ENCODE results near the gene AGAP1. TPM values are rescaled to one million over a fixed set of nuclear protein-coding genes. Genes with fewer than 3 reads are reported as not detected.
A peak's percentile ranks its signal among the peaks of the same experiment; 100 is the strongest.

Gene AGAP1
- total RNA-seq, 1 experiment from 2014 or later = 56.4 TPM

DNA sequence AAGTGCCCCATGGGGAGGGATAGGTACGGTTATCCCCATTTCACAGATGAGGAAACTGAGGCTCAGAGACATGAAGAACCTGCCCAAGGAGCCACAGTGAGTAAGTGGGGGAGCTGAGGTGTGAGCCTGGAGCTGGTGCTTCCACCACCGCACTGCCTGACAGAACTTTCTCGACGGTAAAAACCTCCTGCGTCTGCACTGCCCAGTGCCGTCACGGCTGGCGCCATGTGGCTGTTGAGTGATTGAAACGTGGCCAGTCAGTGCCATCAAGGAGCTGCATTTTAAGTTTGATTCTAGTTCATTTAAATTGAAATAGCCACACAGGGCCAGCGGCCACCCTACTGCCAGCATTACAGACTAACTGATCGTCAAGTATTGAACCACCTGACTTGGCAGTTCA is 217.1 kb downstream of the AGAP1 start:
- Mint-ChIP-seq H3K9me3 (ENCODE audit: low read depth, unreplicated experiment) (no peaks in the 10 kb centered on the region), H3K27ac (ENCODE audit: unreplicated experiment) (peak overlapping the region; percentile 97), H3K27me3 (ENCODE audit: unreplicated experiment) (no peaks in the 10 kb centered on the region), H3K4me1 (ENCODE audit: low read depth, unreplicated experiment) (peaks cover 64% of the 10 kb centered on the region), H3K4me3 (ENCODE audit: low read depth, unreplicated experiment) (no peak overlapping the region), H3K36me3 (ENCODE audit: insufficient read depth, unreplicated experiment) (peaks cover 38% of the 10 kb centered on the region)
- intact Hi-C loops (cut with micrococcal nuclease; ENCODE audit: unreplicated experiment) = no loop called here
- TF ChIP-seq, protein P1, sequence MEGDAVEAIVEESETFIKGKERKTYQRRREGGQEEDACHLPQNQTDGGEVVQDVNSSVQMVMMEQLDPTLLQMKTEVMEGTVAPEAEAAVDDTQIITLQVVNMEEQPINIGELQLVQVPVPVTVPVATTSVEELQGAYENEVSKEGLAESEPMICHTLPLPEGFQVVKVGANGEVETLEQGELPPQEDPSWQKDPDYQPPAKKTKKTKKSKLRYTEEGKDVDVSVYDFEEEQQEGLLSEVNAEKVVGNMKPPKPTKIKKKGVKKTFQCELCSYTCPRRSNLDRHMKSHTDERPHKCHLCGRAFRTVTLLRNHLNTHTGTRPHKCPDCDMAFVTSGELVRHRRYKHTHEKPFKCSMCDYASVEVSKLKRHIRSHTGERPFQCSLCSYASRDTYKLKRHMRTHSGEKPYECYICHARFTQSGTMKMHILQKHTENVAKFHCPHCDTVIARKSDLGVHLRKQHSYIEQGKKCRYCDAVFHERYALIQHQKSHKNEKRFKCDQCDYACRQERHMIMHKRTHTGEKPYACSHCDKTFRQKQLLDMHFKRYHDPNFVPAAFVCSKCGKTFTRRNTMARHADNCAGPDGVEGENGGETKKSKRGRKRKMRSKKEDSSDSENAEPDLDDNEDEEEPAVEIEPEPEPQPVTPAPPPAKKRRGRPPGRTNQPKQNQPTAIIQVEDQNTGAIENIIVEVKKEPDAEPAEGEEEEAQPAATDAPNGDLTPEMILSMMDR (IDR thresholded peaks at IDR 0.05; ENCODE audit: unreplicated experiment) = no peak
- no TSS peak for BruUV-seq (replicated peaks)
- no peak for DNase-seq
- CTCF ChIA-PET = interaction anchor here (0.9 to 2.2 kb wide), 2 partner anchors 34 to 35 kb away, joined by 3 to 13 read pairs; no protein-coding TSS in a partner anchor

DNA sequence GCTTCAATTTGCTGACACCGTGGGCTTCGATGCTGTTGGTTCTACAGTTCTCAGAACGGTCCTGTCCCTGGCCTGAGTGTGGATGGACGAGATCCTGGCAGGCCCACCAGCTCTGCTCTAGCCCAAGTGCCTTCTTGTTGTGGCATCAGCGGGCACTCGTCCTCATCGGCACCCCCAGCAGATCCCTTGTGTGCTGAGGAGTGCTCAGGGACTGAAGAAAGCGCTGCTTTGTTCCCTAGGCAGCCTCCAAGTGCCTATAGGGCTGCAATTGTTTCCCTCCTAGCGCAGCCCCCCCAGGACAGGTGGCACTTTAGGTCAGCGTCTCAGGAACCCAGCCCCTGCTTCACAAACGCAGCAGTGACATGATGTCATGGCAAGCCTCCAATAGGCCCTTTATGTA is 217.7 kb downstream of the AGAP1 start:
- CTCF ChIA-PET = interaction anchor here (0.9 kb wide), 1 partner anchor 34 kb away, joined by 3 read pairs; no protein-coding TSS in a partner anchor
- no peak for DNase-seq
- intact Hi-C loops (cut with micrococcal nuclease; ENCODE audit: unreplicated experiment) = no loop called here
- BruUV-seq (replicated peaks) = no TSS peak
- TF ChIP-seq, protein P1 (IDR thresholded peaks at IDR 0.05; ENCODE audit: unreplicated experiment) = no peak
- no peak overlapping the region for H3K27ac Mint-ChIP-seq (ENCODE audit: unreplicated experiment)
- H3K36me3 Mint-ChIP-seq (ENCODE audit: insufficient read depth, unreplicated experiment) = peaks cover 38% of the 10 kb centered on the region
- no peak overlapping the region for H3K4me3 Mint-ChIP-seq (ENCODE audit: low read depth, unreplicated experiment)
- H3K9me3 Mint-ChIP-seq (ENCODE audit: low read depth, unreplicated experiment) = no peaks in the 10 kb centered on the region
- H3K4me1 Mint-ChIP-seq (ENCODE audit: low read depth, unreplicated experiment) = peaks cover 66% of the 10 kb centered on the region
- H3K27me3 Mint-ChIP-seq (ENCODE audit: unreplicated experiment) = no peaks in the 10 kb centered on the region

DNA sequence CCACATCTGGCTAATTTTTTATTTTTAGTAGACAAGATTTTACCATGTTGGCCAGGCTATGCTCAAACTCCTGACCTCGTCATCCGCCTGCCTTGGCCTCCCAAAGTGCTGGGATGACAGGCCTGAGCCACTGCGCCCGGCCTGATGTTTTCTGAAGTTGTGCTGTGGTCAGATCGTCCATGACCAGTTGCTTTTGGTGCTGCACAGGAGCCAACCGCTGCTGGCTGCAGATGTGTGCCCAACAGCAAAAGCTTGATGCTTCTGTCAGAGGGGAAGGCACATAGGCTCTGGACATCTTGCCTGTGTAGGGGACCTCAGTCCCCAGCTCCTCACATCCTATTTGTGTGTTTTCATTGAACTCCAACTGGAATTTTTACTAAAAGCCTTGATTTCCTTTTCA is 218.3 kb downstream of the AGAP1 start:
- TF ChIP-seq, protein P1 (IDR thresholded peaks at IDR 0.05; ENCODE audit: unreplicated experiment) = no peak
- Mint-ChIP-seq H3K4me3 (ENCODE audit: low read depth, unreplicated experiment) (no peak overlapping the region), H3K36me3 (ENCODE audit: insufficient read depth, unreplicated experiment) (peaks cover 38% of the 10 kb centered on the region), H3K4me1 (ENCODE audit: low read depth, unreplicated experiment) (peaks cover 68% of the 10 kb centered on the region), H3K9me3 (ENCODE audit: low read depth, unreplicated experiment) (no peaks in the 10 kb centered on the region), H3K27me3 (ENCODE audit: unreplicated experiment) (no peaks in the 10 kb centered on the region), H3K27ac (ENCODE audit: unreplicated experiment) (no peak overlapping the region)
- DNase-seq = no peak
- CTCF ChIA-PET = no interaction called here
- intact Hi-C loops (cut with micrococcal nuclease; ENCODE audit: unreplicated experiment) = no loop called here
- no TSS peak for BruUV-seq (replicated peaks)

DNA sequence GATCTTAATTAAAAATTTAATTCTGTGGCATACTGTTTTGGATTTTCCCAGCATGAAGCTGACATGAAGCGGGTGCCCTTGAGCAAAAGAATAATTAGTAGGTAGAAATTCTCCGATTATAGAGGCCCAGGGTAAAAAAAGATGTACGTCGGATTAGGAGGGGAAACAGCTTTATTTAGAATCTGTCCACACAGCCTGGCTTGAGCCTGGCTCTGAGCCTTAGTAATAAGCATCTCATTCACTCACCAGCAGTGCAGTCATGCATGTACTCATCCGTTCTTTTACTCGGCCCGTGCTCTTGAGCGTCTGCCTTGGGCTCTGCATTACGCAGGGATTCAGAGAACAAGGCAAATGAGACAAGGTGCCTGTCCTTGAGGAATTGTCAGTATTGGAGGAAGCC is 219.3 kb downstream of the AGAP1 start:
- Mint-ChIP-seq H3K9me3 (ENCODE audit: low read depth, unreplicated experiment) (no peaks in the 10 kb centered on the region), H3K27ac (ENCODE audit: unreplicated experiment) (no peak overlapping the region), H3K36me3 (ENCODE audit: insufficient read depth, unreplicated experiment) (peaks cover 32% of the 10 kb centered on the region), H3K4me1 (ENCODE audit: low read depth, unreplicated experiment) (peaks cover 64% of the 10 kb centered on the region), H3K4me3 (ENCODE audit: low read depth, unreplicated experiment) (no peak overlapping the region), H3K27me3 (ENCODE audit: unreplicated experiment) (no peaks in the 10 kb centered on the region)
- no TSS peak for BruUV-seq (replicated peaks)
- TF ChIP-seq, protein P1 (IDR thresholded peaks at IDR 0.05; ENCODE audit: unreplicated experiment) = no peak
- CTCF ChIA-PET = no interaction called here
- no peak for DNase-seq
- intact Hi-C loops (cut with micrococcal nuclease; ENCODE audit: unreplicated experiment) = no loop called here

Measured in Calu3 (cell line).